H1 (cell line): Measurements from ENCODE around the gene RAI14. TPM values are rescaled to one million over a fixed set of nuclear protein-coding genes. Genes with fewer than 3 reads are reported as not detected.

Experiments
- CTCF ChIA-PET: fragments of 300-600 bp; sonication (Branson Sonifier 250); formaldehyde crosslinking; loops from one replicate; lab custom pipeline; 2021; ENCODE audit not compliant: partially characterized antibody; lab: Charles Lee
- POLR2A ChIA-PET: fragments of 300-600 bp; sonication (Branson Sonifier 250); formaldehyde crosslinking; loops from one replicate; lab custom pipeline; 2021; ENCODE audit warnings: inconsistent platforms; ENCODE audit not compliant: partially characterized antibody; lab: Charles Lee
- DNase-seq, 2 experiments: peaks; one replicate each; pipeline versions ENCODE4 v3.0.0 to v3.0.0-alpha.2; 2010 to 2022; ENCODE audit warnings: low spot score in 2 of 2, low read depth in 1 of 2, mixed read lengths in 1 of 2
- FAIRE-seq: peaks from 2 replicates; lab custom pipeline; 2011; peaks lifted over from hg19 to GRCh38; lab: Jason Lieb, UNC
- H2AFZ ChIP-seq: 2 replicates; pipeline ENCODE4 v1.8.1; 2012; ENCODE audit warnings: low read length, inconsistent platforms
- H2AK5ac ChIP-seq: 2 replicates; pipeline ENCODE4 v1.6.1; 2013; ENCODE audit warnings: low read depth, low read length
- H2BK120ac ChIP-seq: replicated peaks from 2 replicates; pipeline ENCODE3; 2013; ENCODE audit warnings: low read depth, low read length, inconsistent platforms
- H2BK12ac ChIP-seq: 2 replicates; pipeline ENCODE4 v1.6.1; 2013; ENCODE audit warnings: low read depth, low read length
- H2BK15ac ChIP-seq: 2 replicates; pipeline ENCODE4 v1.6.1; 2013; ENCODE audit warnings: low read length
- H2BK20ac ChIP-seq: 2 replicates; pipeline ENCODE4 v1.6.1; 2013; ENCODE audit warnings: low read length
- H2BK5ac ChIP-seq: 2 replicates; pipeline ENCODE4 v1.6.1; 2013; ENCODE audit warnings: low read depth, low read length
- H3K14ac ChIP-seq: 2 replicates; pipeline ENCODE4 v1.6.1; 2013; ENCODE audit warnings: inconsistent platforms; ENCODE audit not compliant: insufficient read length
- H3K18ac ChIP-seq: 2 replicates; pipeline ENCODE4 v1.6.1; 2013; ENCODE audit warnings: low read length; ENCODE audit errors: extremely low read depth
- H3K23ac ChIP-seq: 2 replicates; pipeline ENCODE4 v1.6.1; 2013; ENCODE audit warnings: inconsistent platforms; ENCODE audit not compliant: insufficient read length
- H3K23me2 ChIP-seq: 2 replicates; pipeline ENCODE4 v1.6.1; 2013; ENCODE audit warnings: low read depth, low read length
- H3K27ac ChIP-seq: 2 replicates; pipeline ENCODE4 v1.6.1; 2011; ENCODE audit warnings: low read depth, low read length, inconsistent platforms
- H3K27me3 ChIP-seq, 4 experiments: replicated peaks in 1 of 4; 1 replicate in 1 of 4; 2 replicates in 3 of 4; pipeline versions ENCODE4 v1.6.1 to v1.8.1; 2011 to 2013; ENCODE audit warnings: low read length in 3 of 4, mild to moderate bottlenecking in 3 of 4, inconsistent platforms in 2 of 4, mixed read lengths in 2 of 4, moderate library complexity in 1 of 4; ENCODE audit not compliant: control insufficient read depth in 3 of 4, insufficient read depth in 3 of 4; ENCODE audit errors: extremely low read depth in 1 of 4
- H3K36me3 ChIP-seq, 4 experiments: 2 replicates each; pipeline versions ENCODE4 v1.6.1 to v1.8.1; 2011 to 2013; ENCODE audit warnings: mild to moderate bottlenecking in 4 of 4, low read length in 3 of 4, moderate library complexity in 2 of 4, control low read depth in 1 of 4, inconsistent platforms in 1 of 4; ENCODE audit not compliant: insufficient read depth in 4 of 4, control insufficient read depth in 2 of 4
- H3K4ac ChIP-seq: replicated peaks from 2 replicates; pipeline ENCODE3; 2013; ENCODE audit warnings: low read length, low read depth, mixed read lengths, inconsistent platforms; ENCODE audit not compliant: insufficient read length
- H3K4me1 ChIP-seq, 4 experiments: replicated peaks in 1 of 4; 1 replicate in 1 of 4; 2 replicates in 3 of 4; pipeline versions ENCODE4 v1.6.1 to v1.8.1; 2011 to 2013; ENCODE audit warnings: low read length in 3 of 4, inconsistent platforms in 2 of 4, mixed read lengths in 1 of 4; ENCODE audit not compliant: insufficient read depth in 4 of 4, control insufficient read depth in 3 of 4
- H3K4me2 ChIP-seq, 2 experiments: 2 replicates each; pipeline versions ENCODE4 v1.6.1 to v1.8.1; 2011 to 2013; ENCODE audit warnings: low read depth in 2 of 2, low read length in 2 of 2, control low read depth in 1 of 2, inconsistent platforms in 1 of 2, mild to moderate bottlenecking in 1 of 2; ENCODE audit not compliant: insufficient read depth in 1 of 2
- H3K4me3 ChIP-seq, 4 experiments: fragments of 200-600, 300-600 bp in 1 of 4; sonication (generic), shearing (Covaris generic), sonication (Bioruptor Twin) in 1 of 4; 2 replicates each; pipeline versions ENCODE4 v1.5.1 to v1.8.1; 2011 to 2016; ENCODE audit warnings: low read length in 4 of 4, low read depth in 3 of 4, control low read depth in 2 of 4, inconsistent platforms in 2 of 4, mild to moderate bottlenecking in 2 of 4, mixed read lengths in 1 of 4, moderate library complexity in 1 of 4; ENCODE audit not compliant: insufficient read depth in 2 of 4; ENCODE audit errors: extremely low read depth in 1 of 4
- H3K56ac ChIP-seq: replicated peaks from 2 replicates; pipeline ENCODE3; 2013; ENCODE audit warnings: low read depth, mild to moderate bottlenecking, mixed read lengths, low read length, inconsistent platforms; ENCODE audit not compliant: insufficient read length
- H3K79me1 ChIP-seq: 2 replicates; pipeline ENCODE4 v1.6.1; 2013; ENCODE audit warnings: low read depth, low read length, control low read depth
- H3K79me2 ChIP-seq, 2 experiments: 2 replicates each; pipeline versions ENCODE4 v1.6.1 to v1.8.1; 2012 to 2013; ENCODE audit warnings: low read length in 2 of 2, mild to moderate bottlenecking in 2 of 2, inconsistent platforms in 1 of 2; ENCODE audit not compliant: insufficient read depth in 2 of 2, control insufficient read depth in 1 of 2
- H3K9ac ChIP-seq, 4 experiments: replicated peaks in 1 of 4; 1 replicate in 1 of 4; 2 replicates in 3 of 4; pipeline versions ENCODE4 v1.6.1 to v1.8.1; 2011 to 2013; ENCODE audit warnings: low read depth in 3 of 4, low read length in 3 of 4, control low read depth in 2 of 4, mild to moderate bottlenecking in 2 of 4, moderate library complexity in 2 of 4, inconsistent platforms in 1 of 4; ENCODE audit errors: extremely low read depth in 1 of 4
- H3K9me3 ChIP-seq, 2 experiments: 2 replicates each; pipeline versions ENCODE4 v1.6.1 to v1.8.1; 2012 to 2013; ENCODE audit warnings: mild to moderate bottlenecking in 2 of 2, moderate library complexity in 2 of 2, control low read depth in 1 of 2, inconsistent platforms in 1 of 2, low read depth in 1 of 2, low read length in 1 of 2, mixed read lengths in 1 of 2; ENCODE audit not compliant: insufficient read depth in 2 of 2
- H4K20me1 ChIP-seq, 2 experiments: replicated peaks in 1 of 2; 2 replicates each; pipeline versions ENCODE3 to v1.8.1; 2011 to 2013; ENCODE audit warnings: inconsistent platforms in 2 of 2, low read length in 2 of 2, mild to moderate bottlenecking in 1 of 2; ENCODE audit not compliant: insufficient read depth in 2 of 2, control insufficient read depth in 1 of 2
- H4K5ac ChIP-seq: 2 replicates; pipeline ENCODE4 v1.6.1; 2013; ENCODE audit warnings: low read length, low read depth, mixed read lengths, inconsistent platforms; ENCODE audit not compliant: insufficient read length
- H4K8ac ChIP-seq: 2 replicates; pipeline ENCODE4 v1.8.0; 2013; ENCODE audit warnings: mild to moderate bottlenecking, moderate library complexity, low read length, inconsistent platforms; ENCODE audit not compliant: insufficient read depth; ENCODE audit errors: extremely low read depth
- H4K91ac ChIP-seq: replicated peaks from 2 replicates; pipeline ENCODE3; 2013; ENCODE audit warnings: low read length, mixed read lengths, inconsistent platforms; ENCODE audit not compliant: insufficient read length
- ASH2L ChIP-seq: fragments of 200-600, 300-600 bp; sonication (generic); IDR thresholded peaks from one replicate; pipeline ENCODE4 v1.7.1; 2017; ENCODE audit warnings: low read length
- ATF2 ChIP-seq: IDR thresholded peaks from 2 replicates; pipeline ENCODE4 v1.6.1; 2012; ENCODE audit warnings: low read length, inconsistent platforms
- BCL11A ChIP-seq, 2 experiments: IDR thresholded peaks; one replicate each; pipeline ENCODE4 v1.6.1; 2011; ENCODE audit warnings: low read depth in 2 of 2, low read length in 2 of 2, mild to moderate bottlenecking in 2 of 2
- CBX8 ChIP-seq: fragments of 300-800, 300-1000 bp; sonication (generic); IDR thresholded peaks from 2 replicates; pipeline ENCODE4 v1.7.1; 2016; ENCODE audit warnings: low read depth, low read length, borderline replicate concordance
- EZH2 ChIP-seq: fragments of 200-600 bp; sonication (generic); IDR thresholded peaks from 2 replicates; pipeline ENCODE4 v1.7.1; 2012; ENCODE audit warnings: low read depth, mild to moderate bottlenecking, moderate library complexity, low read length, inconsistent platforms; ENCODE audit not compliant: severe bottlenecking
- HDAC2 ChIP-seq, 2 experiments: fragments of 300-600 bp in 1 of 2; sonication (generic) in 1 of 2; IDR thresholded peaks; 2 replicates each; pipeline ENCODE4 v1.6.1; 2011 to 2012; ENCODE audit warnings: low read depth in 2 of 2, low read length in 2 of 2, mild to moderate bottlenecking in 2 of 2, moderate library complexity in 2 of 2, borderline replicate concordance in 1 of 2, inconsistent platforms in 1 of 2
- HDAC6 ChIP-seq: IDR thresholded peaks from one replicate; pipeline ENCODE4 v1.7.1; 2012; ENCODE audit warnings: low read depth, mild to moderate bottlenecking, inconsistent platforms, low read length, moderate library complexity
- KDM5A ChIP-seq: fragments of 200-600 bp; IDR thresholded peaks from 2 replicates; pipeline ENCODE4 v1.7.1; 2012; ENCODE audit warnings: mild to moderate bottlenecking, low read length, inconsistent platforms, mixed read lengths
- MAFK ChIP-seq: IDR thresholded peaks from 2 replicates; pipeline ENCODE4 v1.6.1; 2012; ENCODE audit warnings: low read depth, mild to moderate bottlenecking, improper control_type of control experiment, low read length
- PHF8 ChIP-seq: fragments of 200-600 bp; sonication (generic); conservative IDR thresholded peaks from 2 replicates; pipeline ENCODE4 v1.7.1; 2012; ENCODE audit warnings: low read depth, mild to moderate bottlenecking, inconsistent platforms, low read length, moderate library complexity
- TCF12 ChIP-seq: IDR thresholded peaks from 2 replicates; pipeline ENCODE4 v1.6.1; 2011; ENCODE audit warnings: low read depth, mild to moderate bottlenecking, low read length
- WGBS, 2 experiments: shearing (Covaris generic) in 1 of 2; methylation state at CpG; one replicate each; pipeline versions ENCODE4 v1.1.6 to v1.1.7; 2013 to 2015; ENCODE audit warnings: low lambda C conversion rate in 2 of 2, mixed read lengths in 2 of 2, inconsistent platforms in 1 of 2, low coverage in 1 of 2, missing lambda C conversion rate in 1 of 2; ENCODE audit not compliant: insufficient replicate concordance in 2 of 2, insufficient coverage in 1 of 2, insufficient read length in 1 of 2; ENCODE audit errors: extremely low coverage in 1 of 2, missing lambda C conversion rate in 1 of 2; 5-methylcytosine and 5-hydroxymethylcytosine counted together
- polyA plus RNA-seq, 7 experiments: library from polyadenylated mRNA; depleted of rRNA in 3 of 7; stranded (reverse) in 5 of 7; unstranded in 2 of 7; fragments of >200 nt in 5 of 7; fragments of 200-250 nt in 2 of 7; gene quantifications; 1 replicate in 5 of 7; 2 replicates in 1 of 7; 4 replicates in 1 of 7; pipeline versions ENCODE4 v1.2.1 to v1.2.3, GENCODE V29; 2011 to 2013; ENCODE audit warnings: missing spikeins in 2 of 7, mixed read lengths in 2 of 7
- total RNA-seq: library from RNA; stranded (reverse); fragmentation: NEBNext Ultra II Directional; extraction: Animal tissue kit (Norgen Biotek cat#: 25700); gene quantifications from 2 replicates; pipeline ENCODE4 v1.2.1, GENCODE V29; 2021

The RAI14 gene
- total and polyA plus RNA-seq, 2 of the 8 experiments (the other 6 are each of a cell fraction or from before 2014, with no cell fraction given): 48.4 to 210 TPM

- Histone ChIP-seq H3K27me3 (no peaks in the 10 kb centered on the region), H2AK5ac (no peak overlapping the region; the same call in 1 of the 2 replicates), H3K23ac (no peak overlapping the region), H3K56ac (no peak overlapping the region), H3K9me3 (no peaks in the 10 kb centered on the region), H2BK12ac (no peak overlapping the region), H2BK120ac (no peak overlapping the region), H2AFZ (no peak overlapping the region), H3K4me2 (no peak overlapping the region; a peak in 1 of 4 replicates), H3K9ac (no peak overlapping the region), H3K23me2 (peaks cover 14% of the 10 kb centered on the region), H3K4me3 (no peak overlapping the region), H2BK5ac (no peak overlapping the region), H2BK15ac (no peak overlapping the region), H3K4me1 (peaks cover 2 to 10% (median 7%) of the 10 kb centered on the region in 4 experiments; a peak in 6 of 7 replicates), H3K79me1 (peaks cover 3% of the 10 kb centered on the region), H3K4ac (no peak overlapping the region), H3K18ac (no peak overlapping the region), H4K20me1 (peaks cover 14% of the 10 kb centered on the region in 2 experiments), H2BK20ac (no peak overlapping the region), H3K79me2 (peaks cover 60 to 85% of the 10 kb centered on the region in 2 experiments), H3K14ac (no peak overlapping the region), H4K8ac (no peak overlapping the region), H4K91ac (no peak overlapping the region), H3K27ac (no peak overlapping the region), H4K5ac (no peak overlapping the region), H3K36me3 (peaks cover 0 to 17% (median 8%) of the 10 kb centered on the region in 4 experiments; a peak in 3 of 8 replicates)
- POLR2A ChIA-PET: interaction anchor here (0.7 kb wide), 1 partner anchor 11 kb away, joined by 3 read pairs; no protein-coding TSS in a partner anchor
- DNase-seq (no peak), FAIRE-seq (no peak)
- CTCF ChIA-PET: no interaction called here
- TF ChIP-seq HDAC2 (IDR thresholded peaks at IDR 0.05; ENCODE audit: borderline replicate concordance in 1 of 2, low read depth in 2 of 2, low read length in 2 of 2) (no peak), ATF2 (no peak), EZH2 (no peak), CBX8 (no peak), PHF8 (no peak), ASH2L (no peak), KDM5A (no peak), TCF12 (no peak), HDAC6 (no peak), MAFK (no peak), BCL11A (IDR thresholded peaks at IDR 0.05; ENCODE audit: low read depth in 2 of 2, low read length in 2 of 2) (no peak)
- WGBS, 2 experiments: 84% methylated on average over 4 of the region's 4 CpGs; no CpG with 5 or more reads in 1 of the 2 experiments
These were observed 4.3 kb downstream of the RAI14 start for GRCh38 chr5:34660444-34660843.
